Natural killer cell (primary cell): ENCODE results near the gene CENPV. TPM values are rescaled to one million over a fixed set of nuclear protein-coding genes. Genes with fewer than 3 reads are reported as not detected.

ENCODE experiments used
- ATAC-seq, 3 donors: fragments of 150-1000 bp in 2 of 3; fragments of 200-7000 bp in 1 of 3; cut with Tn5 transposase; 1 replicate in 1 of 3; 2 replicates in 2 of 3; pipeline ENCODE4 v1.10.0; 2021; ENCODE audit warnings: mild to moderate bottlenecking in 2 of 3, moderate library complexity in 2 of 3
- DNase-seq, 2 donors: peaks; one replicate each; pipeline versions ENCODE4 v3.0.0 to v3.0.0-alpha.2; 2013 to 2021; ENCODE audit warnings: mixed read lengths in 1 of 2
- H3K27ac ChIP-seq: one replicate; pipeline ENCODE4 v1.5.1; 2013; ENCODE audit warnings: mild to moderate bottlenecking, low read length
- H3K27me3 ChIP-seq: one replicate; pipeline ENCODE4 v1.6.1; 2013; ENCODE audit warnings: low read length; ENCODE audit not compliant: control insufficient read depth, insufficient read depth
- H3K36me3 ChIP-seq: one replicate; pipeline ENCODE4 v1.6.1; 2013; ENCODE audit warnings: low read length; ENCODE audit not compliant: control insufficient read depth, insufficient read depth
- H3K4me1 ChIP-seq: one replicate; pipeline ENCODE4 v1.6.1; 2013; ENCODE audit warnings: low read length; ENCODE audit not compliant: control insufficient read depth, insufficient read depth
- H3K4me3 ChIP-seq: one replicate; pipeline ENCODE4 v1.5.1; 2013; ENCODE audit warnings: low read length
- H3K9me3 ChIP-seq: one replicate; pipeline ENCODE4 v1.6.1; 2013; ENCODE audit warnings: low read length; ENCODE audit not compliant: control insufficient read depth, insufficient read depth
- H3K27ac Mint-ChIP-seq, 2 donors: one replicate each; pipeline ENCODE4 v1.8.0; 2022; ENCODE audit warnings: mild to moderate bottlenecking in 2 of 2, mixed read lengths in 2 of 2, moderate library complexity in 1 of 2
- H3K27me3 Mint-ChIP-seq, 2 donors: one replicate each; pipeline ENCODE4 v1.8.0; 2022; ENCODE audit warnings: low read depth in 2 of 2, mixed read lengths in 2 of 2
- H3K36me3 Mint-ChIP-seq: one replicate; pipeline ENCODE4 v1.8.0; 2022; ENCODE audit warnings: mixed read lengths
- H3K4me1 Mint-ChIP-seq, 2 donors: one replicate each; pipeline ENCODE4 v1.8.0; 2022; ENCODE audit warnings: mixed read lengths in 2 of 2
- H3K4me3 Mint-ChIP-seq: one replicate; pipeline ENCODE4 v1.8.0; 2022; ENCODE audit warnings: mild to moderate bottlenecking, moderate library complexity, mixed read lengths
- H3K9me3 Mint-ChIP-seq, 2 donors: one replicate each; pipeline ENCODE4 v1.8.0; 2022; ENCODE audit warnings: mixed read lengths in 2 of 2
- WGBS: methylation state at CpG from one replicate; pipeline ENCODE4 v1.1.7; 2013; ENCODE audit warnings: missing lambda C conversion rate; ENCODE audit not compliant: insufficient coverage; 5-methylcytosine and 5-hydroxymethylcytosine counted together
- intact Hi-C: fragments of 100-400 bp; cut with micrococcal nuclease; formaldehyde crosslinking; loops from one replicate; pipeline ENCODE4 v1.14.2; 2022
- total RNA-seq, 4 donors: library from RNA; stranded (reverse); fragments of 120-200 nt in 1 of 4; gene quantifications; one replicate each; pipeline versions ENCODE4 v1.2.3 to v1.2.4, GENCODE V29; 2013 to 2022
- TF ChIP-seq, protein P1 (sequence below): fragments of 200-600 bp; IDR thresholded peaks from one replicate; pipeline ENCODE4 v1.8.0; 2022; ENCODE audit warnings: antibody characterized with exemption

Gene CENPV
- total RNA-seq, 3 donors from 2014 or later (not counting 1 experiment from before 2014, with no cell fraction given): 11.3 to 20.0 (median 15.1) TPM

DNA sequence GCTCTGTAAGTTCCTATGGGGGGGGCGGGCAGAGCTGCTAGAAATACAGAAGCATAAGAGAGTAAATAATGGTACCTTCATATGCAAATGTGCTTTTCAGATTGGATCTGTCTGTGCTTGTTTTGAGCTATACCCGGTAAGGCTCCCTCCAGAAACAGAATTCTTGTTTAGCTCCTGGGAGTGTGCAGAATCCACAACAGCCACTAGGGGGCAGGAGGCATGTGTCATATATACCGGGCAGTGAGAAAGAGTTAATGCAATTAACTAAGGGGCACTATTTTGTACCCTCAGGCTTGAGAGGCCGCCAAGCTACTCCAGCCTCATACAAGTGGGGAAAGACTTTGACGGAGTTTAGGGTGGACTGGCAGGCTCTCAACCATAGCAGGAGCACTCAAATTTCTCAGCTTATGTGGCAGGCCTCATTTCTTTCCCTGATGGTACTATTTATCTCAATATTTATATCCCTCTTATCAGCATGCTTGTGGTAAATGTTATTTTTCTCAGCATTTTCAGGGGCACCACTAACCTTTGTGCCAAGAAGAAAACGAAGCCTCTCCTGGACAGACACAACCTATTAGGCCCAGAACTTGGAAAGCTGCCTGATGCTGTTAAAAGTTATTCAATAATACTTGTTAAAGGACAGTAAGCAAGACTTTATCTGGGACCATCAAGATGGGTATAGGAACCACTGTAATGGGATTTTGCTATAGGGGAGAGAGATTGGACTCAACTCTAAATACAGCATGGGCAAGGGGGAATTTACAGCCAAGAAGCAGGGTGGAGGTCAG is 10.7 kb upstream of the CENPV start:
- Histone ChIP-seq H3K4me3 (no peak overlapping the region), H3K27ac (no peak overlapping the region), H3K4me1 (no peaks in the 10 kb centered on the region), H3K9me3 (no peaks in the 10 kb centered on the region), H3K27me3 (no peaks in the 10 kb centered on the region), H3K36me3 (no peaks in the 10 kb centered on the region)
- TF ChIP-seq, protein P1, sequence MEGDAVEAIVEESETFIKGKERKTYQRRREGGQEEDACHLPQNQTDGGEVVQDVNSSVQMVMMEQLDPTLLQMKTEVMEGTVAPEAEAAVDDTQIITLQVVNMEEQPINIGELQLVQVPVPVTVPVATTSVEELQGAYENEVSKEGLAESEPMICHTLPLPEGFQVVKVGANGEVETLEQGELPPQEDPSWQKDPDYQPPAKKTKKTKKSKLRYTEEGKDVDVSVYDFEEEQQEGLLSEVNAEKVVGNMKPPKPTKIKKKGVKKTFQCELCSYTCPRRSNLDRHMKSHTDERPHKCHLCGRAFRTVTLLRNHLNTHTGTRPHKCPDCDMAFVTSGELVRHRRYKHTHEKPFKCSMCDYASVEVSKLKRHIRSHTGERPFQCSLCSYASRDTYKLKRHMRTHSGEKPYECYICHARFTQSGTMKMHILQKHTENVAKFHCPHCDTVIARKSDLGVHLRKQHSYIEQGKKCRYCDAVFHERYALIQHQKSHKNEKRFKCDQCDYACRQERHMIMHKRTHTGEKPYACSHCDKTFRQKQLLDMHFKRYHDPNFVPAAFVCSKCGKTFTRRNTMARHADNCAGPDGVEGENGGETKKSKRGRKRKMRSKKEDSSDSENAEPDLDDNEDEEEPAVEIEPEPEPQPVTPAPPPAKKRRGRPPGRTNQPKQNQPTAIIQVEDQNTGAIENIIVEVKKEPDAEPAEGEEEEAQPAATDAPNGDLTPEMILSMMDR: peak; percentile 95
- DNase-seq: peak; percentile 60 to 86
- WGBS: 12% methylated on average over 6 of the region's 6 CpGs
- Mint-ChIP-seq H3K4me1 (no peaks in the 10 kb centered on the region), H3K9me3 (no peaks in the 10 kb centered on the region), H3K27ac (no peak overlapping the region), H3K36me3 (no peaks in the 10 kb centered on the region), H3K27me3 (no peaks in the 10 kb centered on the region), H3K4me3 (no peak overlapping the region)
- peak; percentile 86 to 99 (median 97) for ATAC-seq
- intact Hi-C loops: loop anchor here (1.0 kb wide), 2 partner anchors 51 to 157 kb away; partner anchors contain the start of gene TRPV2

DNA sequence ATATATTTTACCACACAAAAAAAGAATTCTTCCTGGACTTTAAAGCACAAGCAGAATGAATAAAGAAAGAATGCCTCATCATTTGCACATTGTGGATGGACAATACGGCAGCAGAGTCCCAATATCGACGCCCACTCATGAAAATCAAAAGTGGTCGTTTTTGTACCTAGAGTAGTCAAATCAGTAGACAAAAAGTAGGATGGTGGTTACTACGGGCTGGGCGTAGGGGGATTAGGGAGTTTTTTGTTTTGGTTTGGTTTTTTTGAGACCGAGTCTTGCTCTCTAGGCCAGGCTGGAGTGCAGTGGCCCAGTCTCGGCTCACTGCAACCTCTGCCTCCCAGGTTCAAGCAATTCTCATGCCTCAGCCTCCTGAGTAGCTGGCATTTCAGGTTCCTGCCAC is 8.6 kb upstream of the CENPV start:
- WGBS: 87% methylated on average over 8 of the region's 8 CpGs
- intact Hi-C loops: no loop called here
- no peaks in the 10 kb centered on the region for H3K9me3 Mint-ChIP-seq

DNA sequence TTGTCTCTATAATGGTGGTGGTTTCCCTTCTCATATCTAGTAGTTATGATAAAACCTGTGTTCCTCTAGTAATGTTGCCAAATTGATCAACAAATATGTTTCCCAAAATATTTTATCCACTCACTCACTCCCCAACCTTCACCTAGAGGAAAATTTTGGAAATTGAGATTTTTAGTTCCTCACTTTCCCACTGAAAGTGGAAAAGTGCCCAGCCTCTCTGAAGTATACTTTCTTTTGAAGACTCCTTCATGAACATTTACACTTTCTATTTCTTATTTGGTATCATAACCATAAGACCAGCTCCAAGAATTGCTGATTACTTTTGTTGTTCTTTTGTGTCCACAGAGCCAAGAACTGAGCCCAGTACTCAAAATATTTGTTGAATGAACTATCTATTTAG is 5.1 kb upstream of the CENPV start:
- Histone ChIP-seq H3K27me3 (no peaks in the 10 kb centered on the region), H3K4me1 (peaks cover 4% of the 10 kb centered on the region), H3K27ac (no peak overlapping the region), H3K36me3 (no peaks in the 10 kb centered on the region), H3K4me3 (no peak overlapping the region), H3K9me3 (no peaks in the 10 kb centered on the region)
- DNase-seq: no peak
- H3K4me3 Mint-ChIP-seq: no peak overlapping the region
- intact Hi-C loops: no loop called here
- H3K27me3 Mint-ChIP-seq: peaks cover 0 to 3% of the 10 kb centered on the region in 2 donors
- no peaks in the 10 kb centered on the region for H3K9me3 Mint-ChIP-seq
- no peak overlapping the region for H3K27ac Mint-ChIP-seq
- H3K4me1 Mint-ChIP-seq: no peaks in the 10 kb centered on the region
- ATAC-seq: no peak
- TF ChIP-seq, protein P1: no peak
- no peaks in the 10 kb centered on the region for H3K36me3 Mint-ChIP-seq

More for the DNA sequence above, 8.6 kb upstream of the CENPV start:
- no peak for DNase-seq
- H3K4me3 Mint-ChIP-seq: no peak overlapping the region
- Histone ChIP-seq H3K4me3 (no peak overlapping the region), H3K9me3 (no peaks in the 10 kb centered on the region), H3K36me3 (no peaks in the 10 kb centered on the region), H3K4me1 (no peaks in the 10 kb centered on the region), H3K27ac (no peak overlapping the region), H3K27me3 (no peaks in the 10 kb centered on the region)
- no peaks in the 10 kb centered on the region for H3K4me1 Mint-ChIP-seq
- TF ChIP-seq, protein P1: no peak
- H3K36me3 Mint-ChIP-seq: no peaks in the 10 kb centered on the region
- H3K27ac Mint-ChIP-seq: no peak overlapping the region
- H3K27me3 Mint-ChIP-seq: peaks cover 0 to 3% of the 10 kb centered on the region in 2 donors
- ATAC-seq: no peak
